SK-N-SH (cell line): ENCODE data around the gene PXDN. TPM values are rescaled to one million over a fixed set of nuclear protein-coding genes. Genes with fewer than 3 reads are reported as not detected.

Experiments
- CTCF ChIA-PET: fragments of 300-600, 350-600 bp; formaldehyde crosslinking; extraction: SDS; loops from one replicate; lab custom pipeline; 2021; lab: Yijun Ruan, JAX
- POLR2A ChIA-PET: fragments of 350-600 bp; sonication (Branson Sonifier 250); formaldehyde crosslinking; extraction: SDS; loops from one replicate; lab custom pipeline; 2020; ENCODE audit warnings: antibody characterized with exemption, inconsistent platforms; lab: Yijun Ruan, JAX
- DNase-seq: peaks from one replicate; pipeline ENCODE4 v3.0.0; 2012
- H2AFZ ChIP-seq: fragments of 200-600 bp; sonication (generic); 2 replicates; pipeline ENCODE4 v1.8.1; 2016; ENCODE audit warnings: antibody characterized with exemption, mild to moderate bottlenecking, low read depth
- H3F3A ChIP-seq: fragments of 200-600 bp; sonication (generic); replicated peaks from 2 replicates; pipeline ENCODE3; 2016; ENCODE audit warnings: antibody characterized with exemption, mild to moderate bottlenecking; ENCODE audit not compliant: insufficient read depth
- H3K27ac ChIP-seq, 2 experiments: fragments of 200-500 bp in 1 of 2; fragments of 200-600 bp in 1 of 2; sonication (Bioruptor generic) in 1 of 2; sonication (generic), shearing (Covaris generic) in 1 of 2; 2 replicates each; pipeline versions ENCODE4 v1.5.1 to v1.6.1; 2014 to 2016; ENCODE audit warnings: low read depth in 2 of 2, inconsistent platforms in 1 of 2, low read length in 1 of 2, mild to moderate bottlenecking in 1 of 2, mixed read lengths in 1 of 2
- H3K27me3 ChIP-seq: fragments of 200-600 bp; sonication (generic), shearing (Covaris generic); 2 replicates; pipeline ENCODE4 v1.6.1; 2016; ENCODE audit warnings: mixed run types; ENCODE audit not compliant: insufficient read depth
- H3K36me3 ChIP-seq, 2 experiments: fragments of 200-500 bp in 1 of 2; fragments of 200-600 bp in 1 of 2; sonication (Bioruptor generic) in 1 of 2; sonication (generic) in 1 of 2; replicated peaks in 1 of 2; 2 replicates each; pipeline versions ENCODE3 to v1.5.1; 2014 to 2016; ENCODE audit warnings: low read length in 1 of 2, mild to moderate bottlenecking in 1 of 2; ENCODE audit not compliant: insufficient read depth in 2 of 2, control insufficient read depth in 1 of 2
- H3K4me1 ChIP-seq, 2 experiments: fragments of 200-500 bp in 1 of 2; fragments of 200-600 bp in 1 of 2; sonication (Bioruptor generic) in 1 of 2; sonication (generic), shearing (Covaris generic) in 1 of 2; 2 replicates each; pipeline versions ENCODE4 v1.5.1 to v1.6.1; 2014 to 2016; ENCODE audit warnings: low read depth in 1 of 2, low read length in 1 of 2, mixed run types in 1 of 2; ENCODE audit not compliant: insufficient read depth in 2 of 2, control insufficient read depth in 1 of 2
- H3K4me2 ChIP-seq: fragments of 200-600 bp; sonication (generic), shearing (Covaris generic); 2 replicates; pipeline ENCODE4 v1.6.1; 2017; ENCODE audit warnings: mixed run types
- H3K4me3 ChIP-seq, 2 experiments: fragments of 200-500 bp in 1 of 2; fragments of 200-600 bp in 1 of 2; sonication (Bioruptor generic) in 1 of 2; sonication (generic), shearing (Covaris generic) in 1 of 2; 2 replicates each; pipeline versions ENCODE4 v1.5.1 to v1.8.1; 2014 to 2016; ENCODE audit warnings: low read depth in 2 of 2, inconsistent platforms in 1 of 2, low read length in 1 of 2, mild to moderate bottlenecking in 1 of 2, mixed read lengths in 1 of 2, moderate library complexity in 1 of 2
- H3K79me2 ChIP-seq: fragments of 200-600 bp; sonication (generic); 2 replicates; pipeline ENCODE4 v1.8.1; 2017; ENCODE audit warnings: mild to moderate bottlenecking; ENCODE audit not compliant: insufficient read depth
- H3K9ac ChIP-seq: fragments of 200-600 bp; sonication (generic); 2 replicates; pipeline ENCODE4 v1.6.1; 2017; ENCODE audit warnings: mixed run types
- H3K9me2 ChIP-seq: fragments of 200-600 bp; sonication (generic); 2 replicates; pipeline ENCODE4 v1.6.1; 2017; ENCODE audit warnings: mixed run types
- H3K9me3 ChIP-seq: fragments of 200-600 bp; sonication (generic); 2 replicates; pipeline ENCODE4 v1.6.1; 2017; ENCODE audit warnings: mixed run types, mild to moderate bottlenecking, moderate library complexity
- H4K20me1 ChIP-seq: fragments of 200-600 bp; sonication (generic); 2 replicates; pipeline ENCODE4 v1.6.1; 2017; ENCODE audit warnings: mild to moderate bottlenecking, mixed run types; ENCODE audit not compliant: insufficient read depth
- ELF1 ChIP-seq: IDR thresholded peaks from 2 replicates; pipeline ENCODE4 v1.4.0; 2012
- IRF3 ChIP-seq: fragments of 150-350 bp; IDR thresholded peaks from 2 replicates; pipeline ENCODE4 v1.6.1; 2016; ENCODE audit warnings: mild to moderate bottlenecking, low read depth, low read length
- JUND ChIP-seq: IDR thresholded peaks from 2 replicates; pipeline ENCODE4 v1.4.0; 2012
- REST ChIP-seq: IDR thresholded peaks from 2 replicates; pipeline ENCODE4 v1.6.1; 2012; ENCODE audit warnings: mild to moderate bottlenecking, low read depth, low read length, moderate library complexity
- RFX5 ChIP-seq: IDR thresholded peaks from 2 replicates; pipeline ENCODE4 v1.6.1; 2012; ENCODE audit warnings: mild to moderate bottlenecking, improper control_type of control experiment, low read length
- TCF12 ChIP-seq: IDR thresholded peaks from 2 replicates; pipeline ENCODE4 v1.4.0; 2012
- WGBS: methylation state at CpG from one replicate; pipeline ENCODE4 v1.1.6; 2017; ENCODE audit warnings: low lambda C conversion rate; 5-methylcytosine and 5-hydroxymethylcytosine counted together
- polyA plus RNA-seq, 3 experiments: library from polyadenylated mRNA; depleted of rRNA; stranded (reverse); fragments of >200 nt; gene quantifications; 2 replicates each; pipeline ENCODE4 v1.2.3, GENCODE V29; 2012
- TF ChIP-seq, protein P1 (sequence below): fragments of 150-350 bp; IDR thresholded peaks from 2 replicates; pipeline ENCODE4 v1.6.1; 2017; ENCODE audit warnings: antibody characterized with exemption, low read length, low read depth, borderline replicate concordance

The PXDN gene
- polyA plus RNA-seq, 1 of the 3 experiments (the other 2 are of a cell fraction): 146 TPM

DNA sequence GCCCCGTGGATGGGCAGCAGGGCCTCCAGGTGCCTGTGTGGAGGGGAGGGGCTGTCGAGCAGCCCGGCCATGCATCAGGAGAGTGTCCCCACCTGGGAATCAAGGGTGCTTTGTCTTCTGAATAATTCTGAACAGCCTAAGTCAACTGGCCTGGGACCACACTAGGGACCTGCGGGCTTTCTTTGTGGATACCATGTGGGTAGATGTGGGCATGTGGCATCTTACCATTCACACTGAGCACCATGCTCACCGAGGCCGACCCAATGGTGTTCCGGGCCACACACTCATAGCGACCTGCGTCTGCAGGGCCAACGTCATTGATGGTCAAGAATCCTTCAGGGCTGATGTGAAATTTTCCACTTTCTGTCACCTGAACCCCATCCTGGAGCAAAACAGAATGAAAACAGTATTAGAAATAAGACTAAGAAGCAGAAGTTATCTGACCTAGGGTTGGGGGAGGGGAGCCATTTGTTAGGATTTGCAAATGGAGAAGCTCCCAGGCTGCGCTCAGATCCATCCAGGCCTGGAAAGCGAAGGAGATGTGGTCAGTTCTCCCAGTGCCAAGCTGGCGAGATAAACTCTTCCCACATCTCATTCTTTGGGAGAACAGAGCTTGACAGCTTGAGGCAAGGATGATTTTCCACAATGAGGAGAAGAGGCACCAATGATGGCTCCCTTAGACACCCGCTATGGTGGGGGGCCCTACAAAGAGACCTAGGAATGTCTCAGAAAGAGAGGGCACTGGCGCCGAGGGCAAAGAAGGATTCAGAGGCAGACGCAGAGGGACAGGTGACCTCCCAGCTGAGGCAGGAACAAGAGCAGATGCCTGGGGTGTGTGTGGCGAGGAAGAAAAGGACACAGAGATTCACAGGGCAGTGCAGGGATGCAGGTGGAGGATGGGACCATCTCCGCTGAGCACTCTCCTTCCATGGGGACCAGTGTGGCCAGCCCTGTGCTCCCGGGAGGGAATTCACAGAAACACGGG lies 83.4 kb downstream of the PXDN start:
- H3F3A ChIP-seq: peaks cover 2% of the 10 kb centered on the region
- H3K4me2 ChIP-seq: no peak overlapping the region
- CTCF ChIA-PET: interaction anchor here (0.7 to 1.4 kb wide), 3 partner anchors 13 to 90 kb away, joined by 3 to 9 read pairs (median 3); no protein-coding TSS in a partner anchor
- no peaks in the 10 kb centered on the region for H3K27me3 ChIP-seq
- peak overlapping the region in 1 of 2 experiments; percentile 19; a peak in 1 of 4 replicates for H3K27ac ChIP-seq
- TF ChIP-seq RFX5 (no peak), REST (no peak), IRF3 (no peak), ELF1 (no peak)
- H3K9me2 ChIP-seq: no peaks in the 10 kb centered on the region
- POLR2A ChIA-PET: no interaction called here
- H2AFZ ChIP-seq: no peak overlapping the region
- 91% methylated on average over 21 of the region's 21 CpGs for WGBS
- H3K79me2 ChIP-seq: peaks cover 2% of the 10 kb centered on the region; the same call in 1 of the 2 replicates
- no peaks in the 10 kb centered on the region for H4K20me1 ChIP-seq
- no peak for DNase-seq
- H3K36me3 ChIP-seq: peaks cover 57 to 75% of the 10 kb centered on the region in 2 experiments
- no peak overlapping the region for H3K4me3 ChIP-seq
- no peaks in the 10 kb centered on the region for H3K9me3 ChIP-seq
- peaks cover 0 to 17% of the 10 kb centered on the region in 2 experiments; a peak in 1 of 4 replicates for H3K4me1 ChIP-seq
- H3K9ac ChIP-seq: no peak overlapping the region

DNA sequence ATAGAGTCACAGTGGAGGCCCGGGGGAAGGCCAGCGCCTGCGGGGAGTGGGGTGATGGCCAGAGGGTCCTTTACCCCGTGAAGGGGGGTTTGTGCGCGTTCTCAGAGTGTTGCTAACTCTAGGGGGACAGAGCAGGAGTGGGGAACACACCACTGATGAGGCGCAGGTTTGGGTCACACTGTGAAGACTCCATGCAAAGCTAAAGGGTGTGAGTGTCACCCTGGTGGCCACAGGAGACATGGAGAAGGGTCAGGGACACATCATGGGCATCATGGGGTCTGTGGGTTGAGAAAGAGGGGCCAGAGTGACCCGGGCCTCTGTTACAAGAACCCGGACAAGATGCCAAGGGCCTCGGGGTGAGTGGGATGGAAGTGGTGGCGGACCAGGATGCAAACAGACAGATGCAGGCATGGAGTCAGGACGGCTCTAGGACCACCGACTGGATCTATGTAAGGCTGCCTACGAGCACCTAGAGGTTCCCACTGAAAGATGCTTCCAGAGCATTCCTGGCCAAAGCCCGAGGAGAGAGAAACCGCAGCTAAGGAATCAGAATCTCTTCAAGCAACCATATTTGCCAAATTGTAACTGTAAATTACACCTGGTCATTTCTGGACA lies 84.3 kb downstream of the PXDN start:
- H3K27me3 ChIP-seq: no peaks in the 10 kb centered on the region
- H3K4me2 ChIP-seq: no peak overlapping the region
- H3K27ac ChIP-seq: no peak overlapping the region
- H3F3A ChIP-seq: peaks cover 9% of the 10 kb centered on the region
- DNase-seq: no peak
- no peaks in the 10 kb centered on the region for H3K9me3 ChIP-seq
- POLR2A ChIA-PET: no interaction called here
- H3K36me3 ChIP-seq: peaks cover 49 to 66% of the 10 kb centered on the region in 2 experiments
- 78% methylated on average over 16 of the region's 16 CpGs for WGBS
- H2AFZ ChIP-seq: no peak overlapping the region
- no peak overlapping the region for H3K4me3 ChIP-seq
- CTCF ChIA-PET: interaction anchor here (0.7 kb wide), 1 partner anchor 68 kb away, joined by 3 read pairs; no protein-coding TSS in a partner anchor
- H3K9me2 ChIP-seq: no peaks in the 10 kb centered on the region
- no peaks in the 10 kb centered on the region for H4K20me1 ChIP-seq
- TF ChIP-seq RFX5: no peak
- no peak for TF ChIP-seq REST
- no peak for TF ChIP-seq TCF12
- TF ChIP-seq ELF1: no peak
- TF ChIP-seq JUND: no peak
- TF ChIP-seq, protein P1, sequence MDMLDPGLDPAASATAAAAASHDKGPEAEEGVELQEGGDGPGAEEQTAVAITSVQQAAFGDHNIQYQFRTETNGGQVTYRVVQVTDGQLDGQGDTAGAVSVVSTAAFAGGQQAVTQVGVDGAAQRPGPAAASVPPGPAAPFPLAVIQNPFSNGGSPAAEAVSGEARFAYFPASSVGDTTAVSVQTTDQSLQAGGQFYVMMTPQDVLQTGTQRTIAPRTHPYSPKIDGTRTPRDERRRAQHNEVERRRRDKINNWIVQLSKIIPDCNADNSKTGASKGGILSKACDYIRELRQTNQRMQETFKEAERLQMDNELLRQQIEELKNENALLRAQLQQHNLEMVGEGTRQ: no peak
- H3K9ac ChIP-seq: no peak overlapping the region
- peaks cover 2 to 9% of the 10 kb centered on the region in 2 experiments; a peak in 1 of 4 replicates for H3K4me1 ChIP-seq
- H3K79me2 ChIP-seq: peaks cover 4% of the 10 kb centered on the region; the same call in 1 of the 2 replicates
